ENCODE data around the gene TBX2. TPM values are rescaled to one million over a fixed set of nuclear protein-coding genes. Genes with fewer than 3 reads are reported as not detected.

The TBX2 gene
- total and polyA plus RNA-seq, 9 of the 15 experiments (the other 6 are each of a cell fraction or from before 2014, with no cell fraction given) = 0.18 TPM; not detected in 8

GRCh38 chr17:61442878-61443474 lies 43.3 kb downstream of the TBX2 start:
- Histone ChIP-seq H3K36me3 (ENCODE audit: control insufficient read depth, insufficient read depth, low read length) (no peaks in the 10 kb centered on the region), H3K27me3 (ENCODE audit: control insufficient read depth in 2 of 2, insufficient read depth in 2 of 2, low read length in 2 of 2) (peaks cover 0 to 16% of the 10 kb centered on the region in 2 experiments; a peak in 3 of 5 replicates), H3K9ac (ENCODE audit: insufficient read depth in 1 of 2, low read depth in 2 of 2, low read length in 2 of 2) (no peak overlapping the region), H3K9me1 (ENCODE audit: control insufficient read depth, insufficient read depth, low read length) (no peaks in the 10 kb centered on the region), H2AFZ (ENCODE audit: low read depth, low read length) (peak overlapping the region; percentile 66), H3K9me3 (replicated peaks; ENCODE audit: control insufficient read depth, insufficient read depth, low read depth, low read length) (no peaks in the 10 kb centered on the region), H3K4me1 (replicated peaks in 1 of 2; ENCODE audit: control insufficient read depth in 2 of 2, insufficient read depth in 2 of 2, low read length in 2 of 2) (peaks cover 3 to 11% of the 10 kb centered on the region in 2 experiments; a peak in 3 of 5 replicates), H3K4me2 (ENCODE audit: insufficient read depth, low read length) (no peak overlapping the region), H3K79me2 (ENCODE audit: control insufficient read depth, insufficient read depth, low read length) (no peaks in the 10 kb centered on the region), H3K4me3 (no peak overlapping the region), H4K20me1 (replicated peaks; ENCODE audit: control insufficient read depth, insufficient read depth, low read length) (no peaks in the 10 kb centered on the region), H3K27ac (ENCODE audit: extremely low read depth, low read depth, low read length) (no peak overlapping the region)
- CTCF ChIA-PET (ENCODE audit: low intra/inter-chr PET ratio) = interaction anchor here (0.6 kb wide), 1 partner anchor 12 kb away, joined by 3 read pairs; no protein-coding TSS in a partner anchor
- WGBS (ENCODE audit: insufficient coverage, low coverage, missing lambda C conversion rate) = 15% methylated on average over 11 of the region's 11 CpGs
- TF ChIP-seq SMARCB1 (IDR thresholded peaks at IDR 0.05; ENCODE audit: insufficient read length, low read depth) = no peak
- TF ChIP-seq ZNF830 (CRISPR knock-in tag; IDR thresholded peaks at IDR 0.05) = no peak
- TF ChIP-seq TAF9B (IDR thresholded peaks at IDR 0.05; ENCODE audit: partially characterized antibody) = no peak
- TF ChIP-seq ZNF77 (CRISPR knock-in tag; IDR thresholded peaks at IDR 0.05) = no peak
- no peak for TF ChIP-seq ZC3H8 (IDR thresholded peaks at IDR 0.05)
- no peak for TF ChIP-seq MAX (CRISPR knock-in tag; IDR thresholded peaks at IDR 0.05)
- no peak for TF ChIP-seq RFX5 (IDR thresholded peaks at IDR 0.05; ENCODE audit: low read depth, low read length)
- BruUV-seq (replicated peaks) = no TSS peak
- DNase-seq (ENCODE audit: extremely low read depth in 1 of 4, low spot score in 3 of 4) = peak in 1 of 4 experiments; percentile 4
- ATAC-seq = no peak
- in situ Hi-C loops (cut with MboI) (loop anchor here (25.0 kb wide), 1 partner anchor 669 kb away; no protein-coding TSS in a partner anchor), intact Hi-C loops (cut with micrococcal nuclease) (no loop called here)
- no peak for FAIRE-seq
- POLR2A ChIA-PET = interaction anchor here (1.1 kb wide), 1 partner anchor 14 kb away, joined by 3 read pairs; no protein-coding TSS in a partner anchor
